Mammary epithelial cell (primary cell): Measurements from ENCODE around the gene IFNAR2.

Experiments
- CTCF ChIP-seq, 2 donors: IDR thresholded peaks in 1 of 2; conservative IDR thresholded peaks in 1 of 2; 2 replicates each; pipeline ENCODE4 v1.5.1; 2011 to 2012; ENCODE audit warnings: inconsistent platforms in 2 of 2, low read length in 2 of 2, mild to moderate bottlenecking in 2 of 2, control low read depth in 1 of 2, low read depth in 1 of 2; ENCODE audit not compliant: insufficient read depth in 1 of 2; ENCODE audit errors: extremely low read depth in 1 of 2
- EZH2 ChIP-seq: IDR thresholded peaks from 2 replicates; pipeline ENCODE4 v1.6.1; 2012; ENCODE audit warnings: low read length, inconsistent platforms, borderline replicate concordance

GRCh38 chr21:33199100-33199464 lies 30.7 kb upstream of the IFNAR2 start:
- TF ChIP-seq CTCF (conservative IDR thresholded peaks at IDR 0.05 in 1 of 2, IDR thresholded peaks at IDR 0.05 in 1 of 2; ENCODE audit: extremely low read depth in 1 of 2, insufficient read depth in 1 of 2, low read depth in 1 of 2, low read length in 2 of 2) (no peak), EZH2 (no peak)
